Left renal cortex interstitium (tissue), 4 donors: ENCODE data around the gene RYR2. TPM values are rescaled to one million over a fixed set of nuclear protein-coding genes. Genes with fewer than 3 reads are reported as not detected.

Source experiments
- DNase-seq, 4 donors: peaks; one replicate each; pipeline ENCODE4 v3.0.0-alpha.2; 2013; ENCODE audit warnings: low read depth in 4 of 4, low spot score in 2 of 4, missing footprints in 1 of 4
- polyA plus RNA-seq, 4 donors: library from polyadenylated mRNA; unstranded; fragments of 120-200 nt; gene quantifications; one replicate each; pipeline ENCODE4 v1.2.1, GENCODE V29; 2013; ENCODE audit not compliant: insufficient read length in 4 of 4

Gene RYR2
- polyA plus RNA-seq, 4 donors = 1.1 to 1.4 (median 1.2) TPM

- DNase-seq = no peak
Measured at GRCh38 chr1:237183963-237184540, 142.1 kb downstream of the RYR2 start.

GRCh38 chr1:237186675-237187074, 144.7 kb downstream of the RYR2 start:
- no peak for DNase-seq

GRCh38 chr1:237187842-237188241, 145.9 kb downstream of the RYR2 start:
- DNase-seq = no peak

- no peak for DNase-seq
Measured at GRCh38 chr1:237191403-237191802, 149.4 kb downstream of the RYR2 start.

GRCh38 chr1:237197470-237198425, 155.8 kb downstream of the RYR2 start:
- DNase-seq = no peak

- no peak for DNase-seq
Measured at GRCh38 chr1:237199026-237199425, 157.0 kb downstream of the RYR2 start.

GRCh38 chr1:237201155-237201554, 159.2 kb downstream of the RYR2 start:
- DNase-seq = no peak

GRCh38 chr1:237204841-237205240, 162.9 kb downstream of the RYR2 start:
- no peak for DNase-seq

- DNase-seq = no peak
Measured at GRCh38 chr1:237205400-237206064, 163.5 kb downstream of the RYR2 start.

- DNase-seq = no peak
Measured at GRCh38 chr1:237206065-237206414, 164.1 kb downstream of the RYR2 start.

- no peak for DNase-seq
Measured at GRCh38 chr1:237211031-237211430, 169.0 kb downstream of the RYR2 start.

GRCh38 chr1:237211540-237211939, 169.6 kb downstream of the RYR2 start:
- no peak for DNase-seq

GRCh38 chr1:237219751-237220642, 178.0 kb downstream of the RYR2 start:
- no peak for DNase-seq

- DNase-seq = no peak
Measured at GRCh38 chr1:237223419-237223818, 181.4 kb downstream of the RYR2 start.

- DNase-seq = no peak
Measured at GRCh38 chr1:237226177-237226944, 184.4 kb downstream of the RYR2 start.

- no peak for DNase-seq
Measured at GRCh38 chr1:237227476-237227875, 185.5 kb downstream of the RYR2 start.

GRCh38 chr1:237228421-237228820, 186.4 kb downstream of the RYR2 start:
- no peak for DNase-seq

- no peak for DNase-seq
Measured at GRCh38 chr1:237229333-237229732, 187.3 kb downstream of the RYR2 start.

GRCh38 chr1:237232501-237232900, 190.5 kb downstream of the RYR2 start:
- no peak for DNase-seq

- DNase-seq = no peak
Measured at GRCh38 chr1:237235091-237235490, 193.1 kb downstream of the RYR2 start.
